Endometrium (tissue), 2 donors: ENCODE measurements around the gene MCM3.

ENCODE experiments used
- FAIRE-seq: peaks from 2 replicates; lab custom pipeline; 2012; peaks lifted over from hg19 to GRCh38; lab: Jason Lieb, UNC
- donor health status: control.
- donor health status: control.

MCM3 gene

DNA sequence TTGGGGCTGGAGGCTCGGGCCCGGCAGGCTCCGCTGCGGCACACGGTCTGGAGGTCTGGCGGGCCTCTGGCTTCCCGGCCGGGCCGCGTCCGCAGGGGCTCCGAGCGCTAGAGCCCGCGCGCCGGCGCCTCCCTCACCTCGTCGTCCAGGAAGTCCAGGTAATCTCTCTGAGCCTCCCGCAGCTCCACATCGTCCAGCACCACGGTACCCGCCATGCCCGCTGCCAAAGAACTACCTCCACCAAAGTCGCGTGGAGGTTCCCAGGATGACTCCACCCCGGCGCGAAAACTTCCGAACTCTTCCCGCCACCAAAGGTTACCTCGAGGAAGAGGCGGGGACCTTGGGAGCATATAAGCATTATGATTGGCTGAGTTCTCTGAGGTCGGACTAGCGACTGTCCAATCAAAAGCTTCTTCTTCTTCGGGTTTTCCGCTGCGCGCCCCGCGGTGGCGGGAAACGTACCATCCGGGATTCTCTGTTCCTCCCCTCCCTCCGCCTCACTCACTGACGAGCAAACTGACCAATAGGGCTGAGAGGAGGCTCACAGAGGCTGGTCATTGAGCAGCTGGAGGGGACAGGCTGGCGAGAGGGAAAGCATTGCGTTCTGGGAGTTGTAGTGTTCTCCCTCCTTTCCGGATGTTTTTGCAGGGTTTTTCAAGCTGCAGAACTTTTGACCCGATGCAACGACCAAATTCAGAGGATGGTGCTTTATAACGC, at the start of gene MCM3:
MCM3 (minus strand) TSS at position 283 of the 717 bp plus-strand sequence; CDS start at position 215, 68 bp downstream.
- peak; percentile 100 for FAIRE-seq

DNA sequence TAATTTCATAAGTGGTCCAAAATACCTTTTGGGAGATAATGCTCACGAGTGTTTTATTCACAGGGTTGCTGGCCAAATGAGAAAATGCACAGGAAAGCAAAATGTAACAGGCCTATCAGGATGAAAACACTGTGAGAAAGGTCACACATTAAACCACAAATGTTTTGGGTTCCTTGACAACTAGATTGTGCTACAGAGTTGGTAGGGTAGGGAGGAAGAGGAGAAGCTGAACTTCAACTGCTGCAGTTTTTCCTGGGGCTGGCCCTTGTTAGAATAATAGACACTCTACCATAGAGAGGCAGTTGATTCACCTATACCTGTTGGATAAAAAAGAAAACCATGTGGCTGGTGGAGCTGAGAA, 49.3 kb upstream of the MCM3 start:
- FAIRE-seq = no peak

DNA sequence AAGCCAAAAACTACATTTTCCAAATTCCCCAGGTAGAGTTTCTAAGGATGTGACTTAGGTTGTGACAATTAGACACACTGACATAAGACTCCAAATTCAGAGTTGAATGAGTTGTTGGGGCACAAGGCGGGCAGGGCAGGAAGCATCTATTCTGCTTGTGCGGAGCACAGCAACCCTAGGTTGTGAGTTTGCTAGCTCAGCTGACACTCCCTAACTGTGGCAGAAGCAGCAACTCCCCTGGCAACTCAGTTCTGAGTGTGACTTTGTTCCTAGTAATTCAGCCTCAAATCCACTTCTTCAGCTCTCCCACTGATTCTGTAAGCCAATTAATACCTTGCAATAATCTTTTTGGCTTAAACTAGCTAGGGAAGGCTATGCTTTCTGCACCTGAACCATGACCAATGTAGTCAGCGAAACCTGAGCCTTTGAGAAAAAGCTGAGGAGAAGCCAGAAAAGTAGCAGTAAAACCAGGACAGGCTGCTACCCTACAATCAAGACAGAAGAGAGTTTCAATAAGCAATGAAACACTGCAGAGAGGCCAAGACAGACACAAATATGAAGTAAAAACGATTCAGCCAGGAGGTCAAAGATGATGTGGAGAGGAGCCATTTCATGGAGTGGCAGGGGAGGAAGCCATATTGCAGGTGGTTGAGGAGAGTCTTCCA, 47.4 kb upstream of the MCM3 start:
- FAIRE-seq = no peak

DNA sequence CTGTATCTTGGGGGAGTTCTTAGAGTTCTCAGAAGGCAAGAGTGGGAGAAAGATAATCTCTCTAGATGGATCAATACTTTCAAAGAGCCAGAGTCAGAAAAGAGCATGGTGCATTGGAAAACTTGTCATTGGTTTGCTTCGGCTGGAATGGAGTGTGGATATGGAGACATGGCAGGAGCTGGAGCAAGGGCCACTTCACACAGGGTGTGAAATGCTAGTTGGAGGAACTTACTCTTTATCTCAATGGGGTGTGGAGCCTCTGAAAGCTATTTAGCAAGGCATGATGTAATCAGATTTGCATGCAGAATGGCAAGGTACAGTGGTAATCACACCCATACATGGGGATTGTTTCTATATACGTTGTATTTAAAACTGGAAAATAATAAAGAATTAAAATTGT, 45.9 kb upstream of the MCM3 start:
- FAIRE-seq = no peak

DNA sequence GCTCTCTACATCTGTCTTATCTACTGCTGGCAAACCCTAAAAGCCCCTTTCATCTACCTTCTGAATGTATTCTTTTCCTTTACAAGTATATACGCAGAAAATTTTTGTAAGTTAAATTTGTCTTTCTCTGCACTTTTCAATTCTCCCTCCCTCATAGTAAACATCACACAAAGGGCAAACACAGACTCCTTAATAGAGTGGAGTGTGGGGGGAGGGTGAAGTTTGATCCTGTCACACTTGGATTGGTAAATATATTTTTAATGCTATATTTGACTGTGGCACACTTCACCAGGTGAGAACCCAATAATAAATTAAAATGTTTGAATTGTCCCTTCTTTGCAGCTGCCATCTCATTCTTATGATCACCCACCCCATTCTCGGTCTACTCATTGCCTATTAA, 44.2 kb upstream of the MCM3 start:
- FAIRE-seq = no peak

DNA sequence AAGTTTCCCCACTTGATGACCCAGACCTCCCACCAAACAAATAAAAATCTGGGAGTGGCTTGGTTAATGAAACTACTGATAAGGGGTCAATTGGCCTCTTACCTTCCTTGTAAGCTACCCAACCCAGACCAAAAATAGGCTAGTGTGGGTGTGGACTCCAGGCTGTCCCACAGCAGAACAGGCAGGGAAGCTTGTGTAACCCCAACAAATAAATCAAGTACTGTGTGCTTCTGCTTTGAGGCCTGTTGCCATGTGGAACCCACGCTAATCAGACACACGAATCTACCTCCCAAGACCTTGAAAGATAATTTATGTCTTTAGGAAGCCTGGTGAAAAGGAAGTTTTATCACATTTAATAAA, 43.7 kb upstream of the MCM3 start:
- FAIRE-seq = no peak

DNA sequence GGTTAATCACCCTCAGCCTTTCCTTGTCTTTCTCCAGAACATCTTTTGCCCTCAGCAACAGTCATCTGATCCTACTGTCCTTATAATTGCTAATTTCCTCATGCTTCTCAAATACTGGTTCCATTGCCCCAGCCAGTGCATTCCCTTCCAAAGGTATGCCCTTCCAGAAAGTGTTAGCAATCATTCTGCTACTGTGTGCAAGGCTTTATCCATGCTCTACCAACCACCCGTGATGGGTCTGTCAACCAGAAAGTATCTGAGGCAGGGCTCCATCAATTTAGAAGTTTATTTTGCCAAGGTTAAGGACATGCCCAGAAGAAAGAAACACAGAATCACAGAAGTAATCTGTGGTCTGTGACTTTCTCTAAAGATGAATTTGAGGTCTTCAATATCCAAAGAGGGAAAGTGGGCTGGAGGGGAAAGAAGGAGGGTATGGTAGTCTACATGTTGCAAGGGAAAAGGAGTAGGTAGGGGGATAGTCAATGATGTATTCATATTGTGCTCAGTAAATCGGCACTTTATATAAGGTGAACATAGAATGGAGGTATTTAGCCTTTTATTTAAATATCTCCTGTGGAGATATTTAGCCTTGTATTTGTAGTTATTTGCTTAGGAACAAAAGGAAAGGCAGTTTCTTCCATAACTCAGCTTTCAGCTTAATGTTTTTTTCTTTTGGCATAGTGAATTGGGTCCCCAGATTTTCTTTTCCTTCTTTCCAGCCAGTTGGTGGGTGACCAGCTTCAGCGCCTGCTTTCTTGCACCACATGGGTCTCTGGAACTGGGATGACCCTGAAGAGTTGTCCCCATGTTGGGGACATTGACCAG, 42.2 kb upstream of the MCM3 start:
- no peak for FAIRE-seq

DNA sequence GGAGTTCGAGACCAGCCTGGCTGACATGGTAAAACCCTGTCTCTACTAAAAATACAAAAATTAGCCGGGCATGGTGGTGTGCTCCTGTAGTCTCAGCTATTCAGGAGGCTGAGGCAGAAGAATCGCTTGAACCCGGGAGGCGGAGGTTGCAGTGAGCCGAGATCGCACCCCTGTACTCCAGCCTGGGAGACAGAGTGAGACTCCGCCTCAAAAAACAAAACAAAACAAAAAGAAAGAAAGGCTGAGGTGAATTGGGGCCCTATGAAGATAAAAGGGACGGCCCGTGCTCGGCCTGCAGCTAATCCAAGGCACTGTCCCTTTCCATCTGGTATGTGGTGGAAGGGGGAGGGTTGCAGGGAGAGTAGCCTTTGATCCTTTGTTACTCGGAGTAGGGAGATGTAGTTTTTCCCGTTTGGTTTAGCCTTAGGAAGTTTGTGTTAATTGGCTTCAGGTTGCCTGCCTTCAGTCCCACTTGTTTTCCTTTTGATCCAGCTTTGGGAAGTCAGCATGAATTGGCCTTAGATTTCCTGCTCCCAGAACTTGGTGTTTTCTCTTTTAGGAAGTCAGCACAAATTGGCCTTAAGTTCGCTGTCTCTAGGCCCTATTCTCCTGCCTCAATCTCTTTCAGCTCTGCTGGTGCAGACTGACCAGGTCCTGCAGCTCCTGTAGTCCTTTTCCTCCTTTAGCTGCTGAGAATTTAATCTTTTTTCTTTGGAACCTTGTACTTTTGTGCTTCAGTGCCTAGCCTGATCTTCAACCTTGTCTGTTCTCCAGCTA, 41.3 kb upstream of the MCM3 start:
- FAIRE-seq = no peak

DNA sequence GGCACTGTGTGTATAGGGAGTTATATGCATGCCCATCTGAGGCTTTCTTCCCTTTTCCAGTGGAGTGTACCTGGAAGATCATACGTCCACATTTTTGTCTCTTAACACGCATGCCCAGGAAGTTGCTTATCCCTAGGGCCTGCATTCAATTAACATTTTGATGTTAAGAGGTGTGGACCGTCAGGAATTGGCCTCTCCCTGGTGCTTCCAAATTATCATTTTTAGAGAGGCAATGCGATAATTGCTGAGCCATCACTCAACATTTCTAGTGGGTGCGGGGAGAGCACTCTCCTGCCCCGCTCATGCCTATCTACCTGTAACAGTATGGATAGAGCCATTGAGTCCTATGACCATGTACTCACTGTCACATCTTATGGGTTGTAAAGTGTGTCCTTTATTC, 39.6 kb upstream of the MCM3 start:
- FAIRE-seq = no peak

DNA sequence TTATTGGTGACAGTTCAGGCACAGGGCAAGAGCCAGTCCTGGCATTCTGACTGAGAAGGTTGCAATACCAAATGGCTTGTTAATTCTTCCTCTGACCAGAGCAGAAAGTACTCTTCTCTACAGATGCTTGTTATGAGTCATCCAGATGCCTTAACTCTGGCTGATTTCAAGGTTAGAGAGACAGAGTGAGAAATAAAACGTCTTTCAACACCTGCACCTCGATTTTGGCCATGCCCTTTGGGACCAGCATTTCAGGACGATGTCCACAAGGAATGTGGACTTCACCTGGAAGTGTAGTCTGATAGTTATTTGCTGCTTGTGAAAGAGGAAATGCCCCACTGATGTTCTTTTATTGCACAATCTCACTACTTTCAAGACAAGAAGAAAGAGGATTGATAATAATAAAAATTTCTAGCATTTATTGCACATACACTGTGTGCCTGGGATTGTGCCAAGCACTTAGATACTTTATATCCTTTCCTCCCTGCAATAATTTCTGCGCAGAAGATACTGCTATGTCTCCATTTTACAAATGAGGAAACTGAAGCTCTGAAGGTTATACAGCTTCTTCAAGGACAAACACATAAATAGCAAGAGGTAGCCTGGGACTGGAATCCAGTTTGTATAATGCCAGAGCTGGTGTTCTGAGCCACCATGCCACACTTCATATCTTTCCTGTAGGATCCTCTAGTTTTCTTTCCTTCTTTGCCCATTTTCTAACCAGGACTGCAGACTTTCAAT, 33.5 kb upstream of the MCM3 start:
- no peak for FAIRE-seq

DNA sequence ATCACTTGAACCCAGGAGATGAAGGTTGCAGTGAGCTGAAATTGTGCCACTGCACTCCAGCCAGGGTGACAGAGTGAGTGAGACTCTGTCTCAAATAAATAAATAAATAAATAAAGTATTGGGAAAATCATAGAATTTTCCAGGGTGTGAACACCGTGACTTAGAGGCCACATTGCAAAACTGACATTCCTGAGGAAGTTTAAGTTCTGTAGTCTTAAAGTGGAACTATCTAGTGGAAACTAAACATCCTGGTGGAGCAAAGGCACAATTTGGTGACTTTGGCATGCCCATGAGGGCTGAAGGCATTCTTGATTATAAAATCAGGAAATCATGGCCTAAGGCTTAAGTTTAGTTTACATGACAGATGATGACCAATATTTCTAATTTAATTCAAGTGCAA, 32.7 kb upstream of the MCM3 start:
- FAIRE-seq = no peak

DNA sequence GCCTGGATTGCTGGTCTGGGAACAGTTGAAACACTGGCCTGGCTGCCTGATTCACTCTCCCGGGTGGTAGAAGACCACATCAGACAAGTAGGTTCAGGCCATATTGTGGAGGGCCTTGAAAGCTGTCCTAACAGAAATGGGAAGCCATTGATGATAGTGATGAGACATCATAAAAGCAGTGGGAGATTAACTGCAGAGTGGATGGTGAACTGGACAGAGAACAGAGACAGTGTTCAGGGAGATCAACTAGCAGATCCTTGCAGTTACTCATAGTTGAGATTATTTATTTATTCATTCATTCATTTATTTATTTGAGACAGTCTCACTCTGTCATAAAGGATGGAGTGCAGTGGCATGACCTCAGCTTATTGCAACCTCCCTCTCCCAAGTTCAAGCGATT, 30.2 kb upstream of the MCM3 start:
- no peak for FAIRE-seq

DNA sequence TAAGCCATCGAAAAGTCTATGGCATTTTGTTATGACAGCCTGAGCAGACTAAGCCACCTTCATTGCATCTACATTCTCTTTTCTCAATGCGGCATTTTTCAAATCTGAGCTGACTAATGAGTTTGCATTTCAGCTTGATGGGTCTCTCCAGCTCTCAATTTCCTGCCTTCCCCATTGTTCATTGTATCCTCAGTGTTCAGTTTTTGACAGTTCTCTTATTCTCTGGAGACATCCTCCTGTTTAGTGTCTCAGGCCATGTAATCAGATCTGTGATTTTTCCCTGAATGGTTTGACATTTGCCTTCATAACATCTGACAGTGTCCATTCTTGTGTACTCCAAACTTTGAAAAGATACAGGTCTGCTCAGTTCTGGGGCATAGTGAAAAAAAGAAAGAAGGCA, 27.9 kb upstream of the MCM3 start:
- no peak for FAIRE-seq

DNA sequence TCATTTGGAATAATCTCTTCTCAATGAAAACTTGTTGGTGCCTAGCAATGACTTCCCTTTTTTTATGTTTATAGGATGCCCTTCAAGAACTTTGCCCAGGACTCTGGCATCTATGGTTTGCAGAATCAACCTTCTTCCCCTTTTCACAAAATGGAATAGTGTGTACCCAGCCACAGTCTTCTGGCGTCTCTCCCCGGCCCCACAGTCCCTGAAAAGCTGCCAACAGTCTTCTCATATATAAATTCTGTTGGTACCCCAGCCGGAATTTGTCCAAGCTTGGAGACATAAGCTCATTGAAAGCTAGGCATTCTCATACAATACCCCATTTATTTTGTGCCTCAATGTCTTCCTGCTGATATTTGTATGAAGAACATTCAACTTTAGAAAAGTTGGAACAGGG, 26.4 kb upstream of the MCM3 start:
- no peak for FAIRE-seq

DNA sequence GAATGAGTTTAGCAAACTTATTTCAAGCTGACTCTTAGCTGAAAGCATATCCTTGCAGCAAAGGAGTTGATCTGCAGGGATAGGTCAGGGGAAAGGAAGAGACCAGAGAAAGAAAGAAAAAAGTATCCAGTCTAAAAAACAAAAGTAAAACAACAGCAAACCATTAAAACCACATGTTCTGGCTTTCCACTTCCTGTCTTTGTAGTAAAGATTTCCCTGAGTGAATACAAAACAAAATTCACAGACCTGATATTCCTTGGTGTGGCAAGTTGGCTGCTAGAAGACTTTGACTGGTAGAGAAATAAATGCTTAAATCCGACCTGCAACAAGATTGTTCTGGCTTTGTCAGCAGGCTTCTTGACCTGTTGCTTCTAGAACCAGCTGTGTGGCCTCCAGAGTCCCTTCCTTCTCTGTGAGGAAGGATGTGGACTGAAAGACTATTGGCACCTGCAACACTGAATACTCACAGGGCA, 23.4 kb upstream of the MCM3 start:
- FAIRE-seq = no peak

DNA sequence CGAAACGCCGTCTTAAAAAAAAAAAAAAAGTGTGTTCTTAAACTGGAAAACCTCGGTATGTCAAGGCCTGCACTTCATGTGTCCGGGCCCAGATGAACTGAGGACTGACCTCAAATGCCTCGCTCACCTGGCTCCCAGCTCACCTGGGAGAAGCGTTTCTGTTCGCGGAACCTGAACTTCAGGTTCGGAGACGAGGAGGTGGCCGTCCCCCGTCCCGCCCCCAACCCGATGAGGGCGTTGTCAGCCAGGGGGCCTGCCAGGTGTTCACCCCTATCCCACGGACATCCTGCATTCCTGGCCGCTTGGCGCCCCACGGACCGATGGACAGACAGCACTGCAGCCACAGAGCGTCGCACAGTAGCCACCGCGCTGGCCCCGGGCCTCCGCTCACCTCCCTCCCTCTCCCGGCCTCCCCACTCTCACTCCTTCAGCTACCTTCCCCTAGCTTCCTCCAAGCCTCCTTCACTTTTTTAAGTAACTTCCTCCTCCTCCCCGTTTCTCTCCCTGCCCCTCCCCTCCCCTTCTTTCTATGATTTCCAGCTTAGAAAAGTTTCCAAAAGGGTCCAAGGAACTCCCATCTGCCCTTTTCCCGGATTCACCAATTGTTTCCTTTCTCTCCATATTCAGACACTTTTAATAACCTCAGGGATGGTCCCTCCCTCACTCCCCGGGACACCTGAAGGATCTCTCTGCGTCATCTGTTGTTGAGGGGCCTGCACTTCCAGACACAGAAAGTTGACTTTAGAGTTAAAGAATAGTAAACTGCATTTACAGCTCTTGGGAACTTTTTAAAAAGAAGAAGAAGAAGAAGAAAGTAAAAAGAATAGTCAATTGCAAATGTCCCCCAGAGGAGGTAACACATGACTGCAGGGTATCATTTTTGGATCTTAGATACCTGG, 22.7 kb upstream of the MCM3 start:
- no peak for FAIRE-seq

DNA sequence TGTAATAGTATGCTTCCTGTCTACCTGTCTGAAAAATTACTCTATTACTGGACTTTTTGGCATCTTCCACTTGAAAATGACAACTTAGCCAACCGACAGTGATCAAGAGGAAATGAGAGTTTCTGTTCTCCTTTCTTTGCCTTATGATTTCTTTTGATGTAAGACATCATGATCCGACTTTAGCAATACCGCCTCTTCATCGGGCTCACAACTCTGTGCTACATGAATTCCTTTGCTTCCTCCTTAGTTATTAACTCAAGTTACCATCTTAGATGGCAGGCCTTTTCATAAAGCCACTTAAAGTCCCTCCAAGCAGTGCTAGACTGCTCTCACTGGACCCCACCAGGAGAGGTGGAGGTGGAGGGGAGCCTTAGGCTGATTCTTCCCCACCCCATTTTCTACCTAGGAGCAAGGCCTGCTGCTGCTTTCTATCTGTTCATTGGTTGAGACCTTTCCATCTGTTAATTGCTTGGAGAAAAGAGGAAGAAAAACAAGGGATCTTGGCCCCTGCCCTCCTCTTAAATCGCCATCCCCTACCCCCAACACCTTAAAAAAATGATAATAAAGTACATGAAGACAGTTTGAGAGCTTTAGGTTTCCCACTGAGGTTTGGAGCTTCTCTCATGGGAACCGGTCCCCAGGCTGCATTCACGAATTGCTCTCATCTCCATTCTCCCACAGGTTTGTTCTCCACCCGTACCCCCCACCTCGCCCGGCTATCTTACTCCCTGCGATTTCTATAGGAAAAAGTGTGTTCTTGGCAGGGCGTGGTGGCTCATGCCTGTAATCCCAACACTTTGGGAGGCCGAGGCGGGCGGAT, 21.6 kb upstream of the MCM3 start:
- no peak for FAIRE-seq

DNA sequence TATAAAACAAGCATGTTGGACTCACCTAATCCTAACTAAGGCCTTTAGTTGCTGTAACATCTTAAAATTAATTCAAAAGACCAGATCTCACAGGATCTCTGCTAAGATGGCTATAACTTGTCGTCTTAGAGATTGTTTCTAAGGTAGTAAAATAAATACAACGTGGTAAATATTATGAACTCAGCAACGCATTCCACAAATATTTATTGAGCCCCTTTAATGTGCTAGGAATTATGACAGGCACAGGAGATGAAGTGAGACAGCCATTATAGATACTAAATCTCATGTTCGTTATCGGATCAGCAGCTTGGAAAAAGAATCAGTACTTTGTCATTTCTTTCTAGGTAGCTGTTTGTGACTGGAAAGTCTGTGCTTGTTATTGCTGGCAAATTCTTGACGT, 20.9 kb upstream of the MCM3 start:
- no peak for FAIRE-seq

DNA sequence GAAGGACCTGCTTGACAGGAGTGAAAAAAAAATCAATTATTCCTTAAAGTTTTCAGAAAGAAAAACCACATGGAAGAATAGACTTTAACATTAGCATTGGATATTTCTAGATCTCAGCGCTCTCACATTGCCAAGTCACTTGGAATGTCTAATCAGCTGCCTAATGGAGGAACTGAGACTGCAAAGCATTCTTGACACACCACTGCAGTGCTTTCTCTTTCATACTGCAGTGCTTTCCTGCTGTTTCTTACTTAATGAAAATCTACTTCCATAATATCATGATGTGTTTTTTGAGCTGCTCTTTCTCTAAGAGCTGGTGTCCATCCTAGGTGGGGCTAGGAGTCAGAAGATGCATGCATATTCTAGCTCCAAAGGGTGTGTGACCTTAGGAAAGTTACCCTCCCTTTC, 20.4 kb upstream of the MCM3 start:
- FAIRE-seq = no peak

DNA sequence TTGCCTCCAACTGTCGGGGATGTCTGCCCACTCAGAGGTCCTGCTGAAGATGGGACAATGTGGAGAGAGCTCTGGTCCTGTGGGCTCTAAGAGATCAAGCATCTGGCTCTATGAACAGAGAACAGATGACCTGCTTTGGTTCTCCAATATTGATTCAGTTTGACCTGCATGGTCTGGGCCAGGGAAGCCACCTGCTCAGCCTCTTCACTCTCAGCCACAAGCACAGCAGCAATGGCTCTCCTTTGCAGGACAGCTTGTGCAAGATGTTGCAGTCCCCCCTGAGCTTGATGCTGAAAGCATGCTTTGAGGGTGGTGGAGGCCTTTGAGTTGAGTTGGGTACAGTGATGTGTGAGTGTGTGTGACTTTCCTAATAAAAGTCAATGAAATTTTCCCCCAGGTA, 18.6 kb upstream of the MCM3 start:
- no peak for FAIRE-seq
